GM18502 (cell line): ENCODE measurements around the gene LPCAT2.

Source experiments
- ATAC-seq: cut with Tn5 transposase; IDR thresholded peaks from one replicate; pipeline ENCODE4 v1.9.1; 2021; ENCODE audit warnings: mild to moderate bottlenecking; ENCODE audit not compliant: unreplicated experiment, poor library complexity

Gene LPCAT2, protein sequence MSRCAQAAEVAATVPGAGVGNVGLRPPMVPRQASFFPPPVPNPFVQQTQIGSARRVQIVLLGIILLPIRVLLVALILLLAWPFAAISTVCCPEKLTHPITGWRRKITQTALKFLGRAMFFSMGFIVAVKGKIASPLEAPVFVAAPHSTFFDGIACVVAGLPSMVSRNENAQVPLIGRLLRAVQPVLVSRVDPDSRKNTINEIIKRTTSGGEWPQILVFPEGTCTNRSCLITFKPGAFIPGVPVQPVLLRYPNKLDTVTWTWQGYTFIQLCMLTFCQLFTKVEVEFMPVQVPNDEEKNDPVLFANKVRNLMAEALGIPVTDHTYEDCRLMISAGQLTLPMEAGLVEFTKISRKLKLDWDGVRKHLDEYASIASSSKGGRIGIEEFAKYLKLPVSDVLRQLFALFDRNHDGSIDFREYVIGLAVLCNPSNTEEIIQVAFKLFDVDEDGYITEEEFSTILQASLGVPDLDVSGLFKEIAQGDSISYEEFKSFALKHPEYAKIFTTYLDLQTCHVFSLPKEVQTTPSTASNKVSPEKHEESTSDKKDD

DNA sequence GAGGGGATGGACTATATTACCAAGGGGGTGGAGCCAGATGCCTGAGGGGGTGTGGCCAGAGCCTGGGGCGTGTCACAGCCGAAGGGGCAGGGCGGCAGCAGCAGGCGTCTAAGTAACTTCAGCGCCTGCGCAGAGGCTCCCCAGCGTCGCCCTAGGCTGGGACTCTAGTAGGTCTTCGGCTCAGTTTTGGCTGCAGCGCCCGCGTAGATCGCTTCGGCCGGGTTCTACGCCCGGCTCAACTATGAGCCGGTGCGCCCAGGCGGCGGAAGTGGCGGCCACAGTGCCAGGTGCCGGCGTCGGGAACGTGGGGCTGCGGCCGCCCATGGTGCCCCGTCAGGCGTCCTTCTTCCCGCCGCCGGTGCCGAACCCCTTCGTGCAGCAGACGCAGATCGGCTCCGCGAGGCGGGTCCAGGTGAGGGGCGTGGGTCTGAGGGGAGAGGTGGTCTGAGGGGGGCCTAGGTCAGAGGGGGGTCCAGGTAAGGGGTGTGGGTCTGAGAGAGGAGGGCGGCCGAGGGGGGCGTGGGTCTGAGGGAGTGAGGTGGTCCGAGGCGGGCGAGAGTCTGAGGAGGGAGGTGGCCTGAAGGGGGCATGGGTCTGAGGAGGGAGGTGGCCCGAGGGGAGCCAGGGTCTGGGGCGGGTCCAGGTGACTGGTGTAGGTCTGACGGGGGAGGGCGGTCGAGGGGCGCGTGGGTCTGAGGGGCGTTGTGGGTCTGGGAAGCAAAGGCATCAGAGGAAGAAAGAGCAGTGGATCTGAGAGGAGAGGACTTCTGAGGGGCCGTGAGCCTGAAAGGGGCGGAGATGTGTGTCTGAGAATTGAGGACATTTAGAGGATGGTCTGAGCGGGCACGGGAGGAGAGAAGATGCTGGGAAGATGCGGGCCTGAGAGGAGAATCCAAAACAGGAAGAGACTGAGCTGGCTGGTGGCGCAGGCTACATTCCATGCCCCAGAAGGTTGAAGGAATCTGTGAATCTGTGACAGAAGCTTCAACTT is at the start of gene LPCAT2:
TSS of gene LPCAT2 (plus strand) at position 132 of the 991 bp plus-strand sequence. CDS start at position 242, 110 bp downstream.
- ATAC-seq: peak; percentile 60

DNA sequence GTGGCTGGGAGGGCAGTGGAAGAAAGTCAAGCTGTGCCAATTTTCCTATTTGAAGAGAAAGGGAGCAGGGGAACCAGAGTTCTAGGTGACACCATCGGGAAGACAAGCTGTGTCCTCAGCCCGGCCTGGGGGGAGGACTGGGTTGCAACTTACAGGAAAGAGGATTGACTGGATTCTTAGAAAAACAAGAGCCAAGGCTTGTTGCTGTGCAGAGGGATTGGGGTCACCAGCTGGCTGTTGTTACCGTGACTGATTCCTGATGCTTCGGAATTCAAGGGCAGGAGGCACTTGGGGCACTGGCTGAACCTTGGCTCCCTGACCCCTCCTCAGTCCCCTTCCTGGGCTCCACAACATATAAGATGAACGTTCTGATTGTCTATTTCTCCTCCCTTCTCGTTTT is 46.6 kb upstream of the LPCAT2 start:
- no peak for ATAC-seq

DNA sequence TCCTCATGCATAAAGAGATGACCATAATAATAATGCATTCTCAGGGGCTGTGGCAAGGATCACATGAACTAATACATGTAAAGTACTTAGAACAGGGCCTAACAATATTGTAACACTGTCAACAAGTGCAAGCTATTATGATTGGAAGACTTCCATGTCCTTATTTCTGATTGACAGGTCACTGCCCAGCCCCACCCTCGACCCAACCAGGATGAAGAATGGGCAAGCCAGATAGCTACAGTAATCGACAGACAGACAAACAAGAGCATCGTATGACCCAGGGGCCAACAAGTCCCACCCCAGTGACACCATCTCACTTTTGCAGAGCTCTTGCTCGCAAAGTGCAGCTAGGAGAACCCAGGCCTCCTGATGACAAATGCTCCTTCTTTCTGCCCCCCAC is 44.5 kb upstream of the LPCAT2 start:
- ATAC-seq: no peak

DNA sequence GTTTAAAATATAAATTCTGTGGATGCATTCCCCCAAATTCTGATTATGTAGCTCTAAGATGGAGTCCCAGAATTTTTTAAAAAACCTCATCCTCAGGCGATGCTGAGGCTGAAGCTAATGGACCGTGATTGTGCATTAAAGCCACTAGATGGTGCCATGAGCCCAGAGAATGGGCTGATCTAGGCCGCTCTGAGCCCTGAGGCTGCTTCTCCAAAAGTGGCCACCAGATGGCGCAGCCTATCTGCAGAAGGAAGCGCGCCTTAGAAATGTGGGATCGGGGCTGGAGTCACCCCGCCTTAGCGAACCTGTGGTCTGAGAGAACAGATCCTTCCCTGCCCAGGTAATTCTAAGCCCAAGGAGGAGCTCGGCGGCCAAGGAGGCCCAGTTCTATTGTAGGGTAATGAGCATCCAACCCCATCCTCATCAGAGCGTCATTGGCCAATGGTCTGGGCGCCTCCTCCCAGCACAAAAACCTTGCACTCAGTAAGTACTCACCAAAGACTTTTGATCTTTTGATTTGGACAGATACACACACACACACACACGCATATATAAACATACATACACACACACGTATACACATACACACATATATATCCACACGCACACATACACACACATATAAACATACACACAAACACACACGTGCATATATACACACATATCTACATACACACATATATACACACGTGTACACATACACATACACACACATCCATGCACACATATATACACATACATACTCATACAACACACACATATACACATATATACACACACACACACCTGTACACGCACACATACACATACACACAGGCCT is 43.6 kb upstream of the LPCAT2 start:
- peak; percentile 96 for ATAC-seq

DNA sequence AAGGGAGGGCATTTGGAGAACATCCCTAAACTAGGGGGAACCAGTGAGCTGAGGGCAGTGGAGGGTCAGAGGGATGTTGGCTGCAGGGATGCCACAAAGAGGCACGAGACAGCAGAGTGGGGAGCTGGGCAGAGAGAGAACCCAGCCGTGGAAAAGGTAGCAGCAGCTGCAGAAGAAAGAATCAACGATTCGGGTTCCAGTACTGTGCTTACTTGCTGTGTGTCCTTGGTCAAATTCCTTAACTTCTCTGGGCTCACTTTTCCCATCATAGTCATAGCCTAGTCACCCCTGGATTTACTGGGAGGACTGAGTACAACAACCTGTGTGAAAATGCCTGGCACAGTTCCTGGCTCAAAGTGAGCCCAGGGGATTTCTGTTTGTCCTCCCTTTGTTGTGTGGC is 42.7 kb upstream of the LPCAT2 start:
- ATAC-seq: no peak

DNA sequence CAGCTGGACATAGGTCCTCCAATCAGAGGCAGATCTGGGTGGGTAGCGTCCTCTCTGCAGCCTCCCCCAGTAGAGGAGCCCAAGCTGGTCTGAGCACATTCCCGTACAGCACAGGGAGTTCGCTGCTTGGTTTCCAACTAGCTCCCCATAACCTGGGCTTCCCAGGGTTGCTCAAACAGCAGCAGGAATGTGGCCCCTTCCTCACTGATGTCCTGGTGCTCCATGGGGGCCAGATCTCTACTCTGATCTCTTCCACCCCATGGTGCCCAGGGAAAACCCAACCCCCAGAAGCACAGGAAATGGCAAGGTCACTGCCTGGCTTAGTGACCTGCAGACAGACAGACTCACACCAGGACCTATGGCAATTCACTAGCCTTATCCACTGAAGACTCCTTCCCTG is 41.0 kb upstream of the LPCAT2 start:
- ATAC-seq: no peak

DNA sequence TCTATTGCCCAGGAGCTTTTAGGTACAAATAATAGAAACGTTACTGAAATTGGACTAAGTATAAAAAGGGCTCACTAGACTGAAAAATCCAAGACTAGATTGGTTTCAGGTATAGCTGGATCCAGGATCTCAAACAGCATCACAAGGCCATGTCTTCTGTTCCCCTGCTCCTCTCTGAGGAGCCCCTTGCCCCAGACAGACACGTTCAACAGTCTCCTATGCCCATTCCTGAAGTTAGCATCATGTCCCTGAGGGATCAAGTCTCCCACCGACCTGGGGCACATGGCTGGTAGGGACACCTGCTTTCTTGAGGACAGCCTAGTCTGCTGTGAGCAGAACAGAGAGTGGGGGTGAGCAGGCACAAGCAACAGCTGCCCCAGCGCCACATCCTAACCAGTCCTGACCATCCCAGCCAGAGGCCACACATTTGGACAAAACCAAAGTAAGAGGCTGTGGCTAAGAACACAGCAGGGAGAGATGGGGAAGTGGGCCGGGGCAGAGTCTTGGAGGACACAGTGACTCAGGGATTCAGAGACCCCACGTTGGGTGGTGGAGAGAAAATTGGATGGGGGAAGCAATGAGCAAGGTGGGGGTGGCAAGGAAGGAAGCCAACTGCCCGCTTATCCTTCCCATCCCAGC is 40.4 kb upstream of the LPCAT2 start:
- ATAC-seq: no peak

DNA sequence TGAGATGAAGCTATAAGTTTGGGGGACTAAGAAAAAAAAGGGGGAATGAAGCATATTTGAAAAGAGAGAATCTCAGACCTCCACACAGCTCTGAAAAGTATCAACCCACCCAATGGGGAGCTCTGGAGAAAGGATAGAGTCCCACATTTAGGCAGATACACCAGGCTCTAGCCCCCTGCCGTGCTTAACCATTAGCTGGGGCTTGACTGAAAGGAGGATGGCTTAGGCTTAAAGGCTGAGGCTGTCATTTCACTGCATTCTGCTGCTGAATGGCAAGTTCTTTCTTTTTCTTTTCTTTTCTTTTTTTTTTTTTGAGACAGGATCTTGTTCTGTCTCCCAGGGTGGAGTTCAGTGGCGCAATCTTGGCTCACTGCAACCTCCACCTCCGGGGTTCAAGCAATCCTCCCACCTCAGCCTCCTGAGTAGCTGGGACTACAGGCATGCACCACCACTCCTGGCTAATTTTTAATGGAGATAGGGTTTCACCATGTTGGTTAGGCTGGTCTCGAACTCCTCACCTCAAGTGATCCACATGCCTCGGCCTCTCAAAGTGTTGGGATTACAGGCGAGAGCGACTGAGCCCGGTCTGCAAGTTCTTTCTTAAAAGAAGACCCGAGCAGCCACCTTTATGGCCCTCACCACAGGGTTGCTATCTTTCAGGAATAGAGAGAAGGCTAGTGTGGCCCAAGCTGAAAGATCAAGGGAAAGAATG is 38.9 kb upstream of the LPCAT2 start:
- ATAC-seq: no peak

DNA sequence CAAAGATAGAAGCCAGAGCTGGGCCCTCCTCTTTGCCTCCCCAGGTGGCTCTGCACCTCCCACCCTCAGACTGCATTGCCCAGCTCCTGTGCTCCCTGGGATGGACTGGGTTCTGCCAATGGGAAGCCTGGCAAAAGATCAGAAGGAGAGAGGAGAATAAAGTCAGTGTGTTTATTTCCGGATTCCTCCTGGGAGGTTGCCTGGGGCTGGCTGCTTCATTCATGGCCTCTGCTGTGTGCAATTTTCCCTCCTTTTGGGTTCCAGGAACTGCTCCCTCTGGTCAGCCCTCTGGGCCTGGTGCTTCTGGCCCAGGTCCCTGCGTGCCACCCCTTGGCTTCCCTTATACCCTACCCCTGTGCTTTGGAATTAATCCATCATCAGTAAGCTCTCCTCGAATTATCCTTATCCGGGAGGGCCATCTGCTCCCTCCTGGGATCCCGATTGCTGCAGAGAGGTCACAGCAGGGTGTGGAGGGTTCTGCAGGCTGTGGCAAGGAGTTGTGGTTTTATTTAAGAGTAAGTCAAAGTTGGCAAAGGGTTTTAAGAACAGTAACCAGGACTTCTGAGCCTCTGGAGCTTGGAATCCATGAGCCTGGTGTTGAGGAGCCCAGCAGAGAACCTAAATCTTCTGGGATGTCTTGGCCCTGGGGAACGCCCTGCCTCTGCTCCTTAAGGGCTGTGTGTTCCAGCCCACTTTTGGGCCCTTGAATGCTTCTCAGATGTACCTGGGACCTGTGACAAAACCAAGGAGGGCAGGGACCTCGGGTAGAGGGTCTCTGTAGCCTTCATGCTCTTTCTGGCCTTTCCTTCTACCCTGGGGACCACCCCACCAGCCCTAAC is 38.1 kb upstream of the LPCAT2 start:
- no peak for ATAC-seq

DNA sequence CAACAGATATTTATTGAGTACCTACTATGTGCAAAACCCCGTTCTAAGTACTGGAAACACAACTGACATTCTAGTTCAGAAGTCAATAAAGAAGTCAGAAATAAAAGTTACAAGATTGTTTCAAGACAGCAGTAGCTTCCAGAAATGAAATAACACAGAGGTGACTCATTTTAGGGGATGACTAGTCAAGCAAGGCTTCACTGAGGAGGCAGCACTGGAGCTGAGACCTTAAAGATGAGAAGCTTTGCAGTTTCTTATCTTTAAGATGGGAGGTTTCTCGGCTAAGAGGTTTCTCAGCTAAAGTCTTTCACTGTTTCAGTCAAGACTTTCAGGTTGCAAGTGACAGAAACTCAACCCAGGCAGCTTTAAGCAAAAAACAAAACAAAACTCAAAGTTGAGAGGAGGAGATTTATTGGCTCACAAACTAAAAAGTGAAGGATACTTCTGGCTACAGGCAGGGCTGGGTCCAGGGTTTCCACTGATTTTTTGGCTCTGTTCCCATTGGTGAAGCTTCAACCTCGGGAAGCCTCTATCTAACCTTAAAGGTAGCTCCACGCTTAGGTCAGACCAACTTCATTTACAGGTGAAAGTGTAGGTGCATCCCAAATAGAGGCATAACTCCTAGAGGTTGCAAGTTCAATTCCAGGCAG is 37.3 kb upstream of the LPCAT2 start:
- peak; percentile 81 for ATAC-seq

DNA sequence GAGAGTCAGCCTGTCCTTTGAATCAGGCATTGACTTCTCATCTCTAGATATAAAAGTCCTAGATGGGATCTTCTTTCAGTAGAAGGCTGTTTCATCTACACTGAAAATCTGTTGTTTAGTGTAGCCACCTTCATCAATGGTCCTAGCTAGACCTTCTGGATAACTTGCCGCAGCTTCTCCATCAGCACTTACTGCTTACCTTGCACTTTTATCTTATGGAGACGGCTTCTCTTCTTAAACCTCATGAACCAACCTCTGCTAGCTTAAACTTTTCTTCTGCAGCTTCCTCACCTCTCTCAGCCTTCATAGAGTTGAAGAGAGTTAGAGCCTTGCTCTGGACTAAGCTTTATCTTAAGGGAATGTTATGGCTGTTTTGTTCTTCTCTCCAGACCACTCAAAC is 35.3 kb upstream of the LPCAT2 start:
- no peak for ATAC-seq

DNA sequence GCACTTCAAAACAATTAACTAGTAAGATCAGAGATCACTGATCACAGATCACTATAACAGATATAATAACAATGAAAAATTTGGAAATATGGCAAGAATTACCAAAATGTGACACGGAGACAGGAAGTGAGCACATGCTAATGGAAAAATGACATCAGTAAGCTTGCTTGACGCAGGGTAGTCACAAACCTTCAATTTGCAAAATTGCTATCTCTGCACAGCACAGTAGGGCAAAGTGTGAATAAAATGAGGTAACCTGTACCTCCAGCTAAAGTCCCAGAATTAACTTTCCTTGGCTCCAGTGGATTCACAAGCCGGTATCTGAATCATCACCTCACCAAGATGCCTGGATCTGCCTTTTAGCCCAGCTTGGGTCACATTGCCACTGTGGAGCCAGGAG is 34.1 kb upstream of the LPCAT2 start:
- no peak for ATAC-seq

DNA sequence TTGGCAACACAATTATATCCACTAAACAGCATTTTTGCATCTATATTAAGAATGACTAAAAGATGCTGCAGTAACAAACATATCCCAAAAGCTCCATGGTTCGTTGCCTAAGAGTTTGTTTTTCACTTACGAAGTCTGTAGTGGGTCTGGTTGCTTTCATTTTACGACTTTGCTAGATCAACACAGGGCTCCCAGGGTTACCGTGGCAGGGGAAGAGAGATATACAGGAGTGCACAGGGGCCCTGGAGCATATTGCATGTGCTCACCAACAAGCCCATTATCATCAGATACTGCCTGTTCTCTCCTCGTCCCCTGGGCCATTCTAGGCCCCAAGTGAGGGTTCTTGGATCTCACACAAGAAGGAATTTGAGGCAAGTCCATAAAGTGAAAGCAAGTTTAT is 33.0 kb upstream of the LPCAT2 start:
- no peak for ATAC-seq

DNA sequence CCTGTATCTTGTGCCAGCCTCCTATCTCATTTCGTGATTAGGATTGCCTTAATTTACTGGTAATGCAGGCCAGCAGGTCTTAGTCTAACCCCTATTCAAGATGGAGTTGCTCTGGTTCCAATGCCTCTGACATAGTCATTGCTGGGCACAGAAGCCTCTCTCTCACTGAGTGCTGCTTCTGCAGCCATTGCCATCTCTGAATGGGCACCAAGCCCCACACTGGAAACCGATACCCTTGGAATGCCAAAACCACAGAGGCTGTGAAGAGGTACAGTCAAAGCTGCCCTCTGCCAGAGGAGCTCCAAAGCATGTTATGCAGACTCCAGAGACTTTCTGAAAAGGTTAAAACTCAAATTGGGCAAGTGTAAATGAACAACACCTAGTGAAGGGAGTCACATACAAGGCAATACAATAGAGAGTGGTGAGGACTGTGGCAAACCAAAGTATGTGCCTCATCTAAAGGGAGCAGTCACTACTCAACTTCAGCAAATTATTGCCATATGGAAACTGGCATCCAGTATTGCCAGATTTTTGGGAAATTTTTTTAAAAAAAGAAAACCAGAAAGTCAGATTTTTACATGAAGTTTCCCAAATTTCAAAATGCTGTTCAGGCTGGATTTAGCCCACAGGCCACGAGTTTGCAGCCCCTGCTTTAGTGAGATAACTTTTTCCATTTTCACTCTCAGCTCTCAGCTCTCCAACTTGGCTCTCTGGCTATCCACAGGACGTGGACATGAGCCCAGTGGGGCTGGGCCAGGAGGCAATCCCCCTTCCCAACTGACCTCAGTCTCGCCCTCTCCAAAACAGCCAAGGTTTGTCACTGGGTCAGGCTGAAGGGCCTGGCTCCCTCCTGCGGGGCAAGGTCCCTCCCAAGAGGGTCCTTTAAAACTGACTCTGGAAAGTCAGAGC is 32.0 kb upstream of the LPCAT2 start:
- no peak for ATAC-seq

DNA sequence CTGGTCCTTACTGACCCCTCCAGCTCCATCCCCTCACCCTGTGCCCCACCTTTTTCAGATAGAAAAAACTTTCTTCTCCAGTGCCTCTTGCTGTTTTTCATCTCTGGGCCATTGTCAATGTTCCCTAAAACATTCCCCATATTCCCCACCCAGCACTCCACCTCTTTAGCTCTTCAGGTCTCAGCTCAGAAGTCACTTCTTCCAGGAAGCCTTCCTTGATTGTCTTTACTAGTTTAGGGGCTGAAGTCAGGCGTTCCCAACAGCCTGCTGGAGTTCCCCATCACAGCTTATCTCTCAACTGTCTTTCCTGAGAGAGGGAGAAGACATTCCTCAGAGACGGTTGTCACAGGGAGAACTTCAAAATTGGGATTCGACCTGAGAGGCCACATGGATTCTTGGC is 31.1 kb upstream of the LPCAT2 start:
- no peak for ATAC-seq

DNA sequence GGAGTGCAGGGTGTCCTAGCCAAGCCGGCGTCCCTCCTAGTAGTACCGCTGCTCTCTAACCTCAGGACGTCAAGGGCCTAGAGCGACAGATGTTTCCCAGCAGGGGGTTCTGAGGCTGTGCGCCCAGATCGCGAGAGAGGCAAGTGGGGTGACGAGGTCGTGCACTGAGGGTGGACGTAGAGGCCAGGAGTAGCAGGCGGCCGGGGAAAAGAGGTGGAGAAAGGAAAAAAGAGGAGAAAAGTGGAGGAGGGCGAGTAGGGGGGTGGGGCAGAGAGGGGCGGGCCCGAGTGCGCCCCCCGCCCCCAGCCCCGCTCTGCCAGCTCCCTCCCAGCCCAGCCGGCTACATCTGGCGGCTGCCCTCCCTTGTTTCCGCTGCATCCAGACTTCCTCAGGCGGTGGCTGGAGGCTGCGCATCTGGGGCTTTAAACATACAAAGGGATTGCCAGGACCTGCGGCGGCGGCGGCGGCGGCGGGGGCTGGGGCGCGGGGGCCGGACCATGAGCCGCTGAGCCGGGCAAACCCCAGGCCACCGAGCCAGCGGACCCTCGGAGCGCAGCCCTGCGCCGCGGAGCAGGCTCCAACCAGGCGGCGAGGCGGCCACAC is 29.9 kb upstream of the LPCAT2 start, which contains the start of gene MMP2:
TSS of gene MMP2 (plus strand) at position 372 of the 603 bp plus-strand sequence. CDS start 282 bp downstream, outside the sequence.
- ATAC-seq: no peak
